22Rv1 (cell line): ENCODE measurements around the gene FHIP2A.
A peak's percentile ranks its signal among the peaks of the same experiment; 100 is the strongest.

ENCODE experiments used
- H3K27ac ChIP-seq: fragments of 450-650 bp; 2 replicates; pipeline ENCODE4 v1.5.1; 2017
- ZFX ChIP-seq: fragments of 450-650 bp; IDR thresholded peaks from 2 replicates; pipeline ENCODE4 v1.6.1; 2017; ENCODE audit warnings: antibody characterized with exemption, borderline replicate concordance
- TF ChIP-seq, protein P1 (sequence below): fragments of 450-650 bp; IDR thresholded peaks from 2 replicates; pipeline ENCODE4 v1.5.1; 2017; ENCODE audit warnings: mild to moderate bottlenecking

The FHIP2A gene

DNA sequence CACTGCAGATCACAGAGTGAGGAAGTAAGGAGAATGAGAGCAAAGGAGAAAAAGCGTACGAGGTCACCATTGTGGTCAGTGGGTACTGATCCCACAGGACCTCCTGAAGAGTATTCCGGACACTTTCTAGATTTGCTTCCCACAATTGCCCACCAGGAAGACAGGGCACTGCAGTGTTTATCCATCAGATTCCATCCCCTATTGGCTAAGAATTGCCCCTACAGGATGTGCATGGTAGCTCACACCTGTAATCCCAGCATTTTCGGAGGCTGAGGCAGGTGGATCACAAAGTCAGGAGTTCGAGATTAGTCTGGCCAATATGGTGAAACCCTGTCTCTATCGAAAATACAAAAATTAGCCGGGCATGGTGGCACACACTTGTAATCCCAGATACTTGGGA is 5.3 kb upstream of the FHIP2A start:
- no peak overlapping the region for H3K27ac ChIP-seq
- TF ChIP-seq ZFX = no peak
- TF ChIP-seq, protein P1, sequence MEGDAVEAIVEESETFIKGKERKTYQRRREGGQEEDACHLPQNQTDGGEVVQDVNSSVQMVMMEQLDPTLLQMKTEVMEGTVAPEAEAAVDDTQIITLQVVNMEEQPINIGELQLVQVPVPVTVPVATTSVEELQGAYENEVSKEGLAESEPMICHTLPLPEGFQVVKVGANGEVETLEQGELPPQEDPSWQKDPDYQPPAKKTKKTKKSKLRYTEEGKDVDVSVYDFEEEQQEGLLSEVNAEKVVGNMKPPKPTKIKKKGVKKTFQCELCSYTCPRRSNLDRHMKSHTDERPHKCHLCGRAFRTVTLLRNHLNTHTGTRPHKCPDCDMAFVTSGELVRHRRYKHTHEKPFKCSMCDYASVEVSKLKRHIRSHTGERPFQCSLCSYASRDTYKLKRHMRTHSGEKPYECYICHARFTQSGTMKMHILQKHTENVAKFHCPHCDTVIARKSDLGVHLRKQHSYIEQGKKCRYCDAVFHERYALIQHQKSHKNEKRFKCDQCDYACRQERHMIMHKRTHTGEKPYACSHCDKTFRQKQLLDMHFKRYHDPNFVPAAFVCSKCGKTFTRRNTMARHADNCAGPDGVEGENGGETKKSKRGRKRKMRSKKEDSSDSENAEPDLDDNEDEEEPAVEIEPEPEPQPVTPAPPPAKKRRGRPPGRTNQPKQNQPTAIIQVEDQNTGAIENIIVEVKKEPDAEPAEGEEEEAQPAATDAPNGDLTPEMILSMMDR = no peak

DNA sequence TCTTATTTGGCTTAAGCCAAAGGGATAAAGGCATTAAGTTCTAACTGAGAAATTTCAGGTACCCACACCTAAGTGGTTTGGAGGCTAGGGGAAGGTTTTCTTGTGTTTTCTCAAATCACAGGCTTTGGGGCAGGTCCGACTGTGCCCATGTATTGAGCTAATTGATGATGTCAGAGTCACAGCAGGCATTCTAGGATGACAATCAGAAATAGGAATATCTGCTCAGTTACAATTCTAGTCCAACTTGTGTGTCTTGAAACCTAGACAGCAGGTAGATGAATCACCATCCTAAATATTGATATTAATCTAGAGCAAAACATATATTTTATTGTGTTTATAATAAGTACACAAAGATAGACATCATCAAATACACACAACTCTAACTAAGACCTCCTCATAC is 2.3 kb upstream of the FHIP2A start:
- no peak overlapping the region for H3K27ac ChIP-seq

DNA sequence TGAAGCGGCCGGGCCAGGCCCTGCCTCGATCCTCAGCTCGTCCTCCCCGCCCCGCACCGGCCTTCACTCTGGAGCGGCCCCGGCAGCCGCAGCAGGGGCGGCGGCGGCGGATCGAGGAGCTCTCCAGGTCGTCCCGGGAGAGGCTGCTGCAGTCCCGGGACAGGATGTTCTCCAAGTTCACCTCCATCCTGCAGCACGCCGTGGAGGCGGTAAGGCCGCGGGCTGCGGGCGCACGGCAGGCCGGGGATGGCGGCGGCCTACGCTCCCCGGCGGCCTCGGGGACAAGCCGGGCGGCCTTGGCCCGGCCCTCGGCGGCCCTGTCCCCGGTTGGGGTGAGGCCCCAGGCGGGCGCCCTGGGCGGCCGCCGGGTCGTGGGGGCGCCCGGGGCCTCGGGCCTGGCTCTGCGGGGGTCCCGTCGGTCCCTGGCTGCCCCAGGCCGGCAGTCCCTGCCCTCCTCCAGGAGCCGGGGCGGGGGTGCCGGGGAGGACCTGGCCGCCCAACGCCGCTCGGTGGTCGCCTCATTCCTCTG is 399 bp downstream of the FHIP2A start:
- TF ChIP-seq, protein P1 = peak; percentile 80
- peak; percentile 69; the same call in 1 of the 2 replicates for TF ChIP-seq ZFX
- peak overlapping the region; percentile 78 for H3K27ac ChIP-seq

More for the DNA sequence above, 2.3 kb upstream of the FHIP2A start:
- no peak for TF ChIP-seq ZFX
- TF ChIP-seq, protein P1 = no peak

DNA sequence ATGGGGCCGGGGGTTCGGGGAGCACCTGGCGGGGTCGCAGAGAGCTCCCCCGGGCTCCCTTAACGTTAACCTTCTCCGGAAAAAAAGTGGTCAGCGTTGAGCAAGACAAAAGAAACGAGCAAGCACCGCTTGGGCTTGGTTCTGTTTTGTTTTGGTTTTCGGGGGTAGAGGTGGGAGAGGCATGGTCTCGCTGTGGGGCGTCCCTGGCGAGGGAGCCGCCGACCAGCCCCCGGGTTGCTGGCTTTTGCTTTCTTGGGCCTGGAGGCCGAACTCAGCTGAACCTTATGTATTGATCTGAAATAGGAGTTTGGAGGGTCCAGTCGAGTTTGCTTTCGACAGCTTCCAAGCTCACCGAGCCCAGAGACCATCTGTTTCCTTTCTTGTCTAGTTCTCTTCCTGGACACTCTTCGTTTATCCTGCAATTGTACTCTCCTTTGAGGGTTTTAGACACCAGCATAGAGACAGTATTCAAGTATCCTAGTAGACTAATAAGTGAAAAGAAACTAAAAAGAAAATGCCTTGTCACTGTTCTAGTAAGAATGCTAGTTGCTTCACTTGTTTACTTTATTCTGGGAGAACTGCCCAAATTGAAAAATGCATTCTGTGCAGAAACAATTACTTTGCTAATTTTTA is 980 bp downstream of the FHIP2A start:
- H3K27ac ChIP-seq = peak overlapping the region; percentile 78

DNA sequence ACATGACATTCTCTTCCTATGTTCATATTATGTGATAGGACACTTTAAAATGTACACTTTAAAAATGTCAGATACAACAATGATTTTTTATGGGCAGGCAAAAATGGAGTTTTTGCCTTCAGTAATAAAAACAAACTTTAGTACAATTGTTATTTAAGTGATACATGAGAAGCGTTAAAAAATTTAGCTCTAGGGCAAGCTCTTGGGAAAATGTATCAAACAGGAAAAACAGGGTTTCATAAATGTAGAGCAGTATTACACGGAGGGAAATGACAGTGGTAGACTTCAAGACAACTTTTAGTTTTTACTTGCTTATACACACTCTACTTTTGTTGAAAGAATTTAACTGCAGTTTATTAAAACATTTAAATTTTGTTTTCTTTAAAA is 1.5 kb downstream of the FHIP2A start:
- TF ChIP-seq, protein P1 = no peak
- TF ChIP-seq ZFX = no peak
- H3K27ac ChIP-seq = peak overlapping the region; percentile 78

More for the DNA sequence above, 980 bp downstream of the FHIP2A start:
- no peak for TF ChIP-seq ZFX
- TF ChIP-seq, protein P1 = no peak

DNA sequence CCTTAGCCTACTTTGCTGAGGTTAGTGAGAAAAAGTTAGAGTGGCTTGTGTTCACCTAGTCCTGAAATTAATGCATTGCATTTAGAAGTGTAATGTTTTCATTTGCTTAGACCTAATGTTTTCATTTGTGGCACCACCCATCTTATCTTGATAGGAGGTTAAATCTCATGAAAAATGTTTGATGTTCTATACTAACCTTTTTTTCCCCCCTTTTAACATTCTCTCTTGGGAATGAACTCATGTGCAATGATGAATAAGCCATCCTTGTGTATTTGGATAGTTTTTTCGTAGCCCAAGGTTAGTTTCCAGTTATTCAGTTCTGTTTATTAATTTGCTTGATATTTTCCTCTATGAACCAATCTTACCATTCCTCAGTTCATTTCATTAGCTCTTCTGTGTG is 2.8 kb downstream of the FHIP2A start:
- no peak overlapping the region for H3K27ac ChIP-seq
- no peak for TF ChIP-seq ZFX
- TF ChIP-seq, protein P1 = no peak

DNA sequence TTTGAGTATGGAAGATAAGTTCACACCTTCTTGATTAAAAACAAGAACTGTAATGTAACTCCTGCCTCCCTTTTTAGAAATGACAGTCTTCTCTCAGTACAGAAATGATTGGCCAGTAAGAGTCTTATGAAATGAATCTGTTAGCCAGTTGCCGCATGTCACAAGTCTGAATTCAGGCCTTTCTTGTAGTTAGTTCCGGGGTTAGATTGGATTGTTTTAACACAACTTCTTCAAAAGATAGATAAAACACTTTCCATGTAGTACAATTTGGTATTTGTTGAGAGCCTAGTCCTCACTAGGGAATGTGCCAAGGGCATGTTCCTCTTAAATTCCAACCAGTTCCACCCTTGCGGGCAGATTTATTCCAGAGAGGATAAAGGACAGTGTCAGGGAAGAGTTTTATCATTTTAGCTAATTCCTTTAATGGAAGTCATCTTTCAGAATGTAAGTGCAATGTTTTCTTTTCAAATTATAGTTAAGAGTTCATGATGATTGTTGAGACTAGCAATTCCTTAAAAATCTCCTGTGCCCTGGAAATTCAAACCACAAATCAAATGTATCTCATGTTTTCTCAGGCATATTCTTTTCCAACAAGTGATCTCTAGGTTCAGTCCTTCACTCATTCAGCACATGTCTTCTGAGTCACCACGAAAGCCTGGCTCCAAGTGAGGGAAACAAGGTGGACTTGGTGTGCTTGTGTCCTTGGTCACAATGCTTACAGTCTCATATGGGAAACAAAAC is 4.1 kb downstream of the FHIP2A start:
- no peak overlapping the region for H3K27ac ChIP-seq
- TF ChIP-seq, protein P1 = no peak
- TF ChIP-seq ZFX = no peak
